NT2/D1 (cell line): ENCODE results near the gene BABAM2.

Experiments used
- DNase-seq: peaks from one replicate; pipeline ENCODE4 v3.0.0-alpha.2; 2011; ENCODE audit warnings: low read depth, low spot score
- H3K27me3 ChIP-seq: 2 replicates; pipeline ENCODE4 v1.6.0; 2011; ENCODE audit warnings: mild to moderate bottlenecking; ENCODE audit not compliant: insufficient read length, insufficient read depth
- H3K36me3 ChIP-seq: 2 replicates; pipeline ENCODE4 v1.6.1; 2011; ENCODE audit warnings: mild to moderate bottlenecking, low read length, mixed read lengths; ENCODE audit not compliant: insufficient read depth, insufficient read length
- H3K4me1 ChIP-seq: 2 replicates; pipeline ENCODE4 v1.5.1; 2011; ENCODE audit not compliant: insufficient read depth, insufficient read length
- H3K4me3 ChIP-seq: 2 replicates; pipeline ENCODE4 v1.5.1; 2011; ENCODE audit warnings: low read depth; ENCODE audit not compliant: insufficient read length
- H3K9ac ChIP-seq: 2 replicates; pipeline ENCODE4 v1.6.0; 2011; ENCODE audit warnings: low read depth; ENCODE audit not compliant: insufficient read length
- H3K9me3 ChIP-seq: 2 replicates; pipeline ENCODE4 v1.5.1; 2011; ENCODE audit warnings: mild to moderate bottlenecking, low read length; ENCODE audit not compliant: insufficient read depth
- SUZ12 ChIP-seq: IDR thresholded peaks from 2 replicates; pipeline ENCODE4 v1.6.1; 2011; ENCODE audit not compliant: insufficient read length, insufficient read depth; ENCODE audit errors: extremely low read depth
- YY1 ChIP-seq: IDR thresholded peaks from 2 replicates; pipeline ENCODE4 v1.6.1; 2011; ENCODE audit not compliant: insufficient read length, insufficient read depth
- ZNF274 ChIP-seq: IDR thresholded peaks from 2 replicates; pipeline ENCODE4 v1.6.1; 2011; ENCODE audit warnings: mild to moderate bottlenecking, low read depth, low read length

The BABAM2 gene

GRCh38 chr2:28178946-28179345, 288.4 kb downstream of the BABAM2 start:
- no peaks in the 10 kb centered on the region for H3K27me3 ChIP-seq
- peaks cover 9% of the 10 kb centered on the region for H3K9me3 ChIP-seq
- H3K4me1 ChIP-seq, result peaks cover 4% of the 10 kb centered on the region
- H3K9ac ChIP-seq, result no peak overlapping the region
- DNase-seq, result no peak
- no peak overlapping the region for H3K4me3 ChIP-seq
- TF ChIP-seq SUZ12, result no peak
- no peak for TF ChIP-seq YY1
- no peak for TF ChIP-seq ZNF274
- no peaks in the 10 kb centered on the region for H3K36me3 ChIP-seq

- no peaks in the 10 kb centered on the region for H3K36me3 ChIP-seq
- H3K9me3 ChIP-seq, result peaks cover 8% of the 10 kb centered on the region
- no peaks in the 10 kb centered on the region for H3K4me1 ChIP-seq
- no peaks in the 10 kb centered on the region for H3K27me3 ChIP-seq
- no peak for DNase-seq
- H3K9ac ChIP-seq, result no peak overlapping the region
- no peak overlapping the region for H3K4me3 ChIP-seq
- TF ChIP-seq ZNF274 (no peak), YY1 (no peak), SUZ12 (no peak)
These were observed 291.3 kb downstream of the BABAM2 start for GRCh38 chr2:28181801-28182200.

- Histone ChIP-seq H3K9ac (no peak overlapping the region), H3K4me1 (no peaks in the 10 kb centered on the region), H3K36me3 (no peaks in the 10 kb centered on the region), H3K4me3 (no peak overlapping the region), H3K9me3 (peaks cover 3% of the 10 kb centered on the region), H3K27me3 (no peaks in the 10 kb centered on the region)
- DNase-seq, result no peak
- no peak for TF ChIP-seq ZNF274
- TF ChIP-seq YY1, result no peak
- TF ChIP-seq SUZ12, result no peak
These were observed 291.8 kb downstream of the BABAM2 start for GRCh38 chr2:28182348-28182747.

DNA sequence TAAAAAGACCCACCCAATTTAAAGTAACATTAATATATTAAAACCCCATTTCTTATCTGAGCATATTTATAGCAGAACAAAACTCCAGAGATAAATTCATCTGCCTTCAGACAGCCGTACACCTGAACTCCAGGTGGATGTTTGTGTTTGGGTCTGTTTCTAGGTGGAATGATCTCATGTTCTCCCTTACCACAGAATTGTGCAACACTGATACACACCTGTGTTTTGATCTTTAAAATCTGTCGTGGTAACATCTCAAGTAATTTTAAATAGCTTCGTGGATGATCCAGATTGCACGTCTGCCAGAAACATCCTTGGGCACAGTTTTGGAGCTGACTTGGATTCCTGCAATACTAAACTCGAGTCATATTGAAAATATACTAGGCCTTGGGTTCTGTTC, 294.6 kb downstream of the BABAM2 start:
- Histone ChIP-seq H3K4me3 (no peak overlapping the region), H3K4me1 (no peaks in the 10 kb centered on the region), H3K9me3 (no peaks in the 10 kb centered on the region), H3K27me3 (no peaks in the 10 kb centered on the region), H3K36me3 (no peaks in the 10 kb centered on the region), H3K9ac (no peak overlapping the region)
- no peak for TF ChIP-seq ZNF274
- no peak for TF ChIP-seq SUZ12
- TF ChIP-seq YY1, result no peak
- no peak for DNase-seq

- DNase-seq, result no peak
- Histone ChIP-seq H3K4me1 (no peaks in the 10 kb centered on the region), H3K36me3 (no peaks in the 10 kb centered on the region), H3K4me3 (no peak overlapping the region), H3K27me3 (no peaks in the 10 kb centered on the region), H3K9me3 (no peaks in the 10 kb centered on the region), H3K9ac (no peak overlapping the region)
- TF ChIP-seq ZNF274, result no peak
- no peak for TF ChIP-seq YY1
- TF ChIP-seq SUZ12, result no peak
These were observed 295.4 kb downstream of the BABAM2 start for GRCh38 chr2:28185891-28186290.

GRCh38 chr2:28187186-28187585, 296.7 kb downstream of the BABAM2 start:
- Histone ChIP-seq H3K4me3 (no peak overlapping the region), H3K27me3 (no peaks in the 10 kb centered on the region), H3K4me1 (no peaks in the 10 kb centered on the region), H3K36me3 (no peaks in the 10 kb centered on the region), H3K9ac (no peak overlapping the region), H3K9me3 (no peaks in the 10 kb centered on the region)
- TF ChIP-seq YY1 (no peak), ZNF274 (no peak), SUZ12 (no peak)
- DNase-seq, result no peak

DNA sequence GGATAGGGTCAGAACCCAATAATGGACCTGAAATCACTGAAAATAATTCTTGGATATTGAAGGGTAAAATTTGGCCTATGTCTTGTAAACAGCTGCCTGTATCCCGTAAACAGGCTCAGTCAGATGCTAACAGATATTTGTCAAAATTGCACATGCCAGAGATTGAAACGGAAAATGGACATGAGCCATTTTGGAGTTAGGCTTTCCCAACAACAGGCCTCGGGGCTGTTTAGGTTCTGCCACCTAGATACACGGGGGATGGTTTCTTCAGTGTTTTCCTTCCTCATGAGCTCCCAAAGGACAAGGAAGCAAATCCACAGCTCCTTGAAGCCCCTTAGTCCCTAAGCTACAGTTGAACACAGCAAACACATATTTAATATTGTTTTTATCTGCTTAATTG, 297.9 kb downstream of the BABAM2 start:
- no peak for DNase-seq
- H3K27me3 ChIP-seq, result no peaks in the 10 kb centered on the region
- H3K4me1 ChIP-seq, result no peaks in the 10 kb centered on the region
- no peak for TF ChIP-seq YY1
- TF ChIP-seq ZNF274, result no peak
- TF ChIP-seq SUZ12, result no peak
- H3K4me3 ChIP-seq, result no peak overlapping the region
- no peaks in the 10 kb centered on the region for H3K36me3 ChIP-seq
- no peaks in the 10 kb centered on the region for H3K9me3 ChIP-seq
- no peak overlapping the region for H3K9ac ChIP-seq
